GM12878 (cell line): ENCODE results near the gene FAR1. TPM values are rescaled to one million over a fixed set of nuclear protein-coding genes. Genes with fewer than 3 reads are reported as not detected.

Experiments
- ATAC-seq: fragments of 200-7000 bp; cut with Tn5 transposase; 3 replicates; pipeline ENCODE4 v1.9.1; 2020; ENCODE audit warnings: mild to moderate bottlenecking, moderate library complexity
- BruUV-seq: library from RNA; stranded (reverse); fragments of 400-500 nt; replicated peaks from 2 replicates; lab custom pipeline; 2021; lab: Mats Ljungman, UMichigan
- CTCF ChIA-PET: fragments of 300-600 bp; sonication (Branson Sonifier 250); formaldehyde crosslinking; extraction: SDS; loops from one replicate; lab custom pipeline; 2021; ENCODE audit warnings: inconsistent platforms; lab: Yijun Ruan, JAX
- POLR2A ChIA-PET: fragments of 350-600 bp; formaldehyde crosslinking; extraction: SDS; loops from one replicate; lab custom pipeline; 2021; ENCODE audit warnings: inconsistent platforms; lab: Charles Lee
- RAD21 ChIA-PET: fragments of 300-600 bp; sonication (Branson Sonifier 250); formaldehyde crosslinking; loops from one replicate; lab custom pipeline; 2023; ENCODE audit warnings: antibody characterized with exemption; ENCODE audit not compliant: unreplicated experiment; lab: Charles Lee
- SMC1A ChIA-PET: fragments of 300-600 bp; sonication (Branson Sonifier 250); formaldehyde crosslinking; loops from one replicate; lab custom pipeline; 2023; ENCODE audit not compliant: unreplicated experiment, uncharacterized antibody; lab: Charles Lee
- DNase-seq: peaks from one replicate; pipeline ENCODE4 v3.0.0-alpha.2; 2011; ENCODE audit warnings: low read depth, low spot score
- FAIRE-seq: peaks from 3 replicates; lab custom pipeline; 2011; peaks lifted over from hg19 to GRCh38; lab: Jason Lieb, UNC
- H2AFZ ChIP-seq: 2 replicates; pipeline ENCODE4 v1.6.0; 2011; ENCODE audit warnings: low read depth, low read length, control low read depth; ENCODE audit not compliant: control insufficient read depth
- H3K27ac ChIP-seq: 2 replicates; pipeline ENCODE4 v1.5.1; 2011; ENCODE audit warnings: control low read depth; ENCODE audit not compliant: control insufficient read depth, insufficient read depth
- H3K27me3 ChIP-seq, 2 experiments: replicated peaks in 1 of 2; 2 replicates each; pipeline versions ENCODE4 v1.6.0 to v1.6.1; 2011; ENCODE audit warnings: low read length in 1 of 2; ENCODE audit not compliant: control insufficient read depth in 2 of 2, insufficient read depth in 2 of 2
- H3K36me3 ChIP-seq, 2 experiments: 2 replicates each; pipeline ENCODE4 v1.5.1; 2011; ENCODE audit warnings: low read length in 1 of 2; ENCODE audit not compliant: control insufficient read depth in 2 of 2, insufficient read depth in 2 of 2
- H3K4me1 ChIP-seq: 2 replicates; pipeline ENCODE4 v1.6.1; 2011; ENCODE audit warnings: mild to moderate bottlenecking, low read length, moderate library complexity, mixed read lengths; ENCODE audit not compliant: control insufficient read depth, insufficient read depth
- H3K4me2 ChIP-seq: 2 replicates; pipeline ENCODE4 v1.6.0; 2011; ENCODE audit warnings: control low read depth; ENCODE audit not compliant: control insufficient read depth, insufficient read depth
- H3K4me3 ChIP-seq: fragments of 200-600 bp; sonication (generic); 2 replicates; pipeline ENCODE4 v1.5.1; 2016
- H3K79me2 ChIP-seq: 2 replicates; pipeline ENCODE4 v1.6.0; 2011; ENCODE audit warnings: low read length; ENCODE audit not compliant: control insufficient read depth, insufficient read depth
- H3K9ac ChIP-seq: 2 replicates; pipeline ENCODE4 v1.8.0; 2011; ENCODE audit warnings: low read length, control low read depth, mixed read lengths; ENCODE audit not compliant: control insufficient read depth, insufficient read depth
- H3K9me3 ChIP-seq: replicated peaks from 3 replicates; pipeline ENCODE4 v1.5.1; 2011; ENCODE audit warnings: mild to moderate bottlenecking, low read length; ENCODE audit not compliant: control insufficient read depth, insufficient read depth
- H4K20me1 ChIP-seq: 2 replicates; pipeline ENCODE4 v1.6.0; 2011; ENCODE audit not compliant: control insufficient read depth, insufficient read depth
- HDAC2 ChIP-seq: fragments of 200-600 bp; sonication (generic); IDR thresholded peaks from 2 replicates; pipeline ENCODE4 v1.6.1; 2017
- NRF1 ChIP-seq: conservative IDR thresholded peaks from 2 replicates; pipeline ENCODE4 v1.6.1; 2011; ENCODE audit warnings: mild to moderate bottlenecking, low read depth, low read length, improper control_type of control experiment
- WGBS: methylation state at CpG from one replicate; pipeline ENCODE4 v1.1.6; 2016; ENCODE audit warnings: low lambda C conversion rate; ENCODE audit not compliant: insufficient replicate concordance, insufficient coverage; ENCODE audit errors: missing lambda C conversion rate; 5-methylcytosine and 5-hydroxymethylcytosine counted together
- in situ Hi-C: fragments of 300-500 bp; cut with MboI; formaldehyde crosslinking; loops from 9 replicates; pipeline ENCODE4 v1.14.3; 2018; ENCODE audit warnings: mixed read lengths
- intact Hi-C: fragments of 100-400 bp; cut with micrococcal nuclease; formaldehyde crosslinking; loops from one replicate; pipeline ENCODE4 v1.14.2; 2022; ENCODE audit not compliant: unreplicated experiment
- polyA plus RNA-seq, 11 experiments: library from polyadenylated mRNA; depleted of rRNA in 4 of 11; unstranded in 6 of 11; stranded (reverse) in 5 of 11; fragments of >200 nt; fragmentation: Nextera tagmentation in 4 of 11; fragmentation: Illumina TruSeq in 1 of 11; extraction: Ambion mirVana in 4 of 11; extraction: Trizol in 1 of 11; gene quantifications; 1 replicate in 1 of 11; 2 replicates in 10 of 11; pipeline versions ENCODE4 v1.2.1 to v1.2.3, GENCODE V29; 2011 to 2016; ENCODE audit warnings: inconsistent platforms in 2 of 11, missing spikeins in 2 of 11, low read depth in 1 of 11
- total RNA-seq, 4 experiments: library from RNA; depleted of rRNA in 3 of 4; stranded (reverse); fragments of >200 nt in 3 of 4; fragmentation: Illumina TruSeq in 1 of 4; extraction: Trizol in 1 of 4; gene quantifications; 2 replicates each; pipeline versions ENCODE4 v1.2.1 to v1.2.3, GENCODE V29; 2013 to 2021
- TF ChIP-seq, protein P1 (sequence below): fragments of 450-650 bp; conservative IDR thresholded peaks from 2 replicates; pipeline ENCODE4 v1.6.1; 2017; ENCODE audit warnings: mild to moderate bottlenecking, moderate library complexity
- TF ChIP-seq, protein P2 (sequence below): fragments of 450-650 bp; IDR thresholded peaks from 2 replicates; pipeline ENCODE4 v1.6.1; 2017; ENCODE audit warnings: mild to moderate bottlenecking, moderate library complexity
- TF ChIP-seq, protein P3 (sequence below): IDR thresholded peaks from 2 replicates; pipeline ENCODE4 v1.6.1; 2011; ENCODE audit warnings: low read depth, low read length, improper control_type of control experiment, borderline replicate concordance
- TF ChIP-seq, protein P4 (sequence below): IDR thresholded peaks from 2 replicates; pipeline ENCODE4 v1.6.1; 2012; ENCODE audit warnings: low read depth, low read length, improper control_type of control experiment

Gene FAR1
- total and polyA plus RNA-seq, 10 of the 15 experiments (the other 5 are each of a cell fraction or from before 2014, with no cell fraction given): 10.1 to 73.9 (median 30.8) TPM

DNA sequence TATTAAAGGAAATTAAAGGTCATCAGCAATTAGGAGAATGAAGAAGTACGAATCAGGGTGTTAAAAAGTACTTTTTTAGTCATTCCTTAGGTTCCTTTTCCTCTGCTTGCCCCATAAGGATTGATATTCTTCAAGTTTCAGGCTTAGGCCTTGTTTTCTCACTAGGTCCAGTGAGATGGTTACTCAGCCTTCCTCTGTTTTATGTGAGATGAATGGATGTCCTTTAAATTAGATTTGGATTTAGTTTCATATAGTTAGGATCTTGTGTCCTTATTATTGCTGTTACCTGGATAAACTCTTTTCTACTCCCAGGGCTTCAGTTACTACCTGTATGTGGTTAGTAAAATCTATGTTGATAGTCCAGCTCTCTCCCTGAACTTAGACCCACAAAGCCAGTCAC is 29.2 kb downstream of the FAR1 start:
- H3K36me3 ChIP-seq: peaks cover 0 to 4% of the 10 kb centered on the region in 2 experiments; a peak in 2 of 4 replicates

More for the DNA sequence above, 29.2 kb downstream of the FAR1 start:
- no peak overlapping the region for H3K9ac ChIP-seq
- ChIA-PET RAD21 (no interaction called here), SMC1A (no interaction called here), CTCF (no interaction called here), POLR2A (no interaction called here)
- BruUV-seq: no TSS peak
- no peak overlapping the region for H3K27ac ChIP-seq
- H3K9me3 ChIP-seq: no peaks in the 10 kb centered on the region
- no peak for DNase-seq
- peaks cover 7% of the 10 kb centered on the region for H3K79me2 ChIP-seq
- H2AFZ ChIP-seq: no peak overlapping the region
- 100% methylated on average over 1 of the region's 1 CpG for WGBS
- TF ChIP-seq, protein P1, sequence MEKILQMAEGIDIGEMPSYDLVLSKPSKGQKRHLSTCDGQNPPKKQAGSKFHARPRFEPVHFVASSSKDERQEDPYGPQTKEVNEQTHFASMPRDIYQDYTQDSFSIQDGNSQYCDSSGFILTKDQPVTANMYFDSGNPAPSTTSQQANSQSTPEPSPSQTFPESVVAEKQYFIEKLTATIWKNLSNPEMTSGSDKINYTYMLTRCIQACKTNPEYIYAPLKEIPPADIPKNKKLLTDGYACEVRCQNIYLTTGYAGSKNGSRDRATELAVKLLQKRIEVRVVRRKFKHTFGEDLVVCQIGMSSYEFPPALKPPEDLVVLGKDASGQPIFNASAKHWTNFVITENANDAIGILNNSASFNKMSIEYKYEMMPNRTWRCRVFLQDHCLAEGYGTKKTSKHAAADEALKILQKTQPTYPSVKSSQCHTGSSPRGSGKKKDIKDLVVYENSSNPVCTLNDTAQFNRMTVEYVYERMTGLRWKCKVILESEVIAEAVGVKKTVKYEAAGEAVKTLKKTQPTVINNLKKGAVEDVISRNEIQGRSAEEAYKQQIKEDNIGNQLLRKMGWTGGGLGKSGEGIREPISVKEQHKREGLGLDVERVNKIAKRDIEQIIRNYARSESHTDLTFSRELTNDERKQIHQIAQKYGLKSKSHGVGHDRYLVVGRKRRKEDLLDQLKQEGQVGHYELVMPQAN: no peak
- TF ChIP-seq, protein P2, sequence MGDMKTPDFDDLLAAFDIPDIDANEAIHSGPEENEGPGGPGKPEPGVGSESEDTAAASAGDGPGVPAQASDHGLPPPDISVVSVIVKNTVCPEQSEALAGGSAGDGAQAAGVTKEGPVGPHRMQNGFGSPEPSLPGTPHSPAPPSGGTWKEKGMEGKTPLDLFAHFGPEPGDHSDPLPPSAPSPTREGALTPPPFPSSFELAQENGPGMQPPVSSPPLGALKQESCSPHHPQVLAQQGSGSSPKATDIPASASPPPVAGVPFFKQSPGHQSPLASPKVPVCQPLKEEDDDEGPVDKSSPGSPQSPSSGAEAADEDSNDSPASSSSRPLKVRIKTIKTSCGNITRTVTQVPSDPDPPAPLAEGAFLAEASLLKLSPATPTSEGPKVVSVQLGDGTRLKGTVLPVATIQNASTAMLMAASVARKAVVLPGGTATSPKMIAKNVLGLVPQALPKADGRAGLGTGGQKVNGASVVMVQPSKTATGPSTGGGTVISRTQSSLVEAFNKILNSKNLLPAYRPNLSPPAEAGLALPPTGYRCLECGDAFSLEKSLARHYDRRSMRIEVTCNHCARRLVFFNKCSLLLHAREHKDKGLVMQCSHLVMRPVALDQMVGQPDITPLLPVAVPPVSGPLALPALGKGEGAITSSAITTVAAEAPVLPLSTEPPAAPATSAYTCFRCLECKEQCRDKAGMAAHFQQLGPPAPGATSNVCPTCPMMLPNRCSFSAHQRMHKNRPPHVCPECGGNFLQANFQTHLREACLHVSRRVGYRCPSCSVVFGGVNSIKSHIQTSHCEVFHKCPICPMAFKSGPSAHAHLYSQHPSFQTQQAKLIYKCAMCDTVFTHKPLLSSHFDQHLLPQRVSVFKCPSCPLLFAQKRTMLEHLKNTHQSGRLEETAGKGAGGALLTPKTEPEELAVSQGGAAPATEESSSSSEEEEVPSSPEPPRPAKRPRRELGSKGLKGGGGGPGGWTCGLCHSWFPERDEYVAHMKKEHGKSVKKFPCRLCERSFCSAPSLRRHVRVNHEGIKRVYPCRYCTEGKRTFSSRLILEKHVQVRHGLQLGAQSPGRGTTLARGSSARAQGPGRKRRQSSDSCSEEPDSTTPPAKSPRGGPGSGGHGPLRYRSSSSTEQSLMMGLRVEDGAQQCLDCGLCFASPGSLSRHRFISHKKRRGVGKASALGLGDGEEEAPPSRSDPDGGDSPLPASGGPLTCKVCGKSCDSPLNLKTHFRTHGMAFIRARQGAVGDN: no peak
- TF ChIP-seq HDAC2: no peak
- TF ChIP-seq, protein P3, sequence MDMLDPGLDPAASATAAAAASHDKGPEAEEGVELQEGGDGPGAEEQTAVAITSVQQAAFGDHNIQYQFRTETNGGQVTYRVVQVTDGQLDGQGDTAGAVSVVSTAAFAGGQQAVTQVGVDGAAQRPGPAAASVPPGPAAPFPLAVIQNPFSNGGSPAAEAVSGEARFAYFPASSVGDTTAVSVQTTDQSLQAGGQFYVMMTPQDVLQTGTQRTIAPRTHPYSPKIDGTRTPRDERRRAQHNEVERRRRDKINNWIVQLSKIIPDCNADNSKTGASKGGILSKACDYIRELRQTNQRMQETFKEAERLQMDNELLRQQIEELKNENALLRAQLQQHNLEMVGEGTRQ: no peak
- TF ChIP-seq, protein P4, sequence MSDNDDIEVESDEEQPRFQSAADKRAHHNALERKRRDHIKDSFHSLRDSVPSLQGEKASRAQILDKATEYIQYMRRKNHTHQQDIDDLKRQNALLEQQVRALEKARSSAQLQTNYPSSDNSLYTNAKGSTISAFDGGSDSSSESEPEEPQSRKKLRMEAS: no peak
- TF ChIP-seq NRF1: no peak
- H3K27me3 ChIP-seq: no peaks in the 10 kb centered on the region
- no peaks in the 10 kb centered on the region for H4K20me1 ChIP-seq
- no peak overlapping the region for H3K4me3 ChIP-seq
- no peaks in the 10 kb centered on the region for H3K4me1 ChIP-seq
- intact Hi-C loops (no loop called here), in situ Hi-C loops (no loop called here)
- no peak overlapping the region for H3K4me2 ChIP-seq
- no peak for ATAC-seq
- FAIRE-seq: no peak
